Measurements from ENCODE around the gene HDAC4. TPM values are rescaled to one million over a fixed set of nuclear protein-coding genes. Genes with fewer than 3 reads are reported as not detected.

Gene HDAC4
- total and polyA plus RNA-seq, 3 donors from 2014 or later, result 29.0 to 67.5 (median 58.7) TPM

- 47 to 48% methylated on average over 13 to 33 of the region's 33 CpGs for WGBS, 2 donors
- intact Hi-C loops (cut with DNase I; ENCODE audit: low total_unique reads), result no loop called here
Observed at GRCh38 chr2:239312741-239313667, 87.8 kb downstream of the HDAC4 start.

GRCh38 chr2:239312081-239312511 lies 88.7 kb downstream of the HDAC4 start:
- no peak for TF ChIP-seq CTCF (IDR thresholded peaks at IDR 0.05)
- no peak for TF ChIP-seq POLR2A (IDR thresholded peaks at IDR 0.05)
- WGBS, 2 donors, result 91 to 98% methylated on average over 8 to 10 of the region's 10 CpGs
- Histone ChIP-seq H3K27ac (no peak overlapping the region), H3K4me3 (no peak overlapping the region), H3K9me3 (no peaks in the 10 kb centered on the region), H3K27me3 (no peaks in the 10 kb centered on the region), H3K4me1 (peaks cover 40% of the 10 kb centered on the region), H3K36me3 (ENCODE audit: low read depth, missing control alignments) (no peaks in the 10 kb centered on the region)
- intact Hi-C loops (cut with DNase I; ENCODE audit: low total_unique reads), result no loop called here
- peak; percentile 13 for DNase-seq

More at GRCh38 chr2:239312741-239313667, 87.8 kb downstream of the HDAC4 start:
- TF ChIP-seq CTCF (IDR thresholded peaks at IDR 0.05) (no peak), POLR2A (IDR thresholded peaks at IDR 0.05) (no peak)
- H3K4me1 ChIP-seq, result peaks cover 49% of the 10 kb centered on the region
- no peaks in the 10 kb centered on the region for H3K9me3 ChIP-seq
- DNase-seq, result peak; percentile 56
- peak overlapping the region; percentile 42 to 67 for H3K27ac ChIP-seq
- no peaks in the 10 kb centered on the region for H3K36me3 ChIP-seq (ENCODE audit: low read depth, missing control alignments)
- no peaks in the 10 kb centered on the region for H3K27me3 ChIP-seq
- H3K4me3 ChIP-seq, result no peak overlapping the region

- 87 to 88% methylated on average over 17 to 26 of the region's 28 CpGs for WGBS, 2 donors
- Histone ChIP-seq H3K27ac (no peak overlapping the region), H3K4me1 (peaks cover 33% of the 10 kb centered on the region), H3K9me3 (no peaks in the 10 kb centered on the region), H3K27me3 (no peaks in the 10 kb centered on the region), H3K4me3 (no peak overlapping the region), H3K36me3 (ENCODE audit: low read depth, missing control alignments) (no peaks in the 10 kb centered on the region)
- intact Hi-C loops (cut with DNase I; ENCODE audit: low total_unique reads), result no loop called here
- TF ChIP-seq POLR2A (IDR thresholded peaks at IDR 0.05) (no peak), CTCF (IDR thresholded peaks at IDR 0.05) (no peak)
- DNase-seq, result peak; percentile 14
Observed at GRCh38 chr2:239311132-239312040, 89.4 kb downstream of the HDAC4 start.

- H3K27ac ChIP-seq, result peak overlapping the region in 1 of 2 donors; percentile 75
- peaks cover 40% of the 10 kb centered on the region for H3K4me1 ChIP-seq
- DNase-seq, result peak; percentile 14
- intact Hi-C loops (cut with DNase I; ENCODE audit: low total_unique reads), result no loop called here
- H3K36me3 ChIP-seq (ENCODE audit: low read depth, missing control alignments), result no peaks in the 10 kb centered on the region
- no peaks in the 10 kb centered on the region for H3K9me3 ChIP-seq
- 93 to 94% methylated on average over 14 of the region's 14 CpGs for WGBS, 2 donors
- H3K4me3 ChIP-seq, result no peak overlapping the region
- no peak for TF ChIP-seq POLR2A (IDR thresholded peaks at IDR 0.05)
- no peak for TF ChIP-seq CTCF (IDR thresholded peaks at IDR 0.05)
- no peaks in the 10 kb centered on the region for H3K27me3 ChIP-seq
Observed at GRCh38 chr2:239310401-239311061, 90.3 kb downstream of the HDAC4 start.

Measured in testis (tissue), 3 donors.